Endothelial cell of hepatic sinusoid (primary cell): ENCODE data around the gene PRKAB2.
"Not testable (repeated sequence)": the region's sequence is repeated elsewhere in the genome, so short reads cannot be mapped to it uniquely, and the experiment has no call there.

ENCODE experiments used
- in situ Hi-C: cut with HindIII; loops from 2 replicates; pipeline ENCODE4 v1.10.0; 2017; ENCODE audit warnings: low sequenced_read_pairs

Gene PRKAB2

GRCh38 chr1:147177611-147178380, 5.5 kb upstream of the PRKAB2 start:
- in situ Hi-C loops: no loop called here

- in situ Hi-C loops: no loop called here
These were observed 687 bp downstream of the PRKAB2 start for GRCh38 chr1:147171399-147172167.

DNA sequence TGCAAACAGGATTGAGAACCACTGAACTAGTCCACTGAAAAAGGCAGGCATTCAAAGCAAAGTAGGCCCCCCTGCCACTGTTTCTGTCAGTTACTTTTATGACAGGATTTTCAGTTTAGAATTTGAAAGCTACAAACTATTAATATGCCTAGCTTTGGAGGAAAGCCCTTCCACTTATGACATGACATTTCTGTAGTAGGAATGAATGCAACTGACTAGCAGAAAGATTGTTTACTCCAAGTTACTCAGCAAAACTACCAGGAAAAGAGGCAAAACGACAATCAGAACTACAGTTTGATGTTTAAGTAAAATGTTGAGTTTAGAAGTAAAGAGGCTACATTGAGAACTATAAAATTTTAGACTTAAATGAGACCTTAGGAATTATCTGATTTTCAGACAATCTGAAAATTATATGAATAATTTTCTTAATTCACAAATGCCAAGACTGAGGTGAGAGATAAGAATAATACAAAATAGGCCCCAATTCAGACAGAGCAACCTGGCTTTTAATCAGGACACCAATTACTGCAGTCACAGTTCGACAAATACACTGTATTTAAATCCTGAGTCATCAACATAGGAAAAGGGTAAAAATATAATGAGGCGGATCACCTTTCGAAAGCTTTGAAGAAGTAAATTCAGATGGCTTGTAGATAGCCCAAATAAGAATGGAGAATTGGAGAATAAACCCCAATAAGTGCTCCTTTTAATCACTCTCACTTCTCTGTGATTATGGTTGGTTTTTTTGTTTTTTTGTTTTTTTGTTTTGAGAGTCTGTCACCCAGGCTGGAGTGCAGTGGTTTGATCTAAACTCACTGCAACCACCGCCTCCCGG, 2.2 kb downstream of the PRKAB2 start:
- in situ Hi-C loops: no loop called here

DNA sequence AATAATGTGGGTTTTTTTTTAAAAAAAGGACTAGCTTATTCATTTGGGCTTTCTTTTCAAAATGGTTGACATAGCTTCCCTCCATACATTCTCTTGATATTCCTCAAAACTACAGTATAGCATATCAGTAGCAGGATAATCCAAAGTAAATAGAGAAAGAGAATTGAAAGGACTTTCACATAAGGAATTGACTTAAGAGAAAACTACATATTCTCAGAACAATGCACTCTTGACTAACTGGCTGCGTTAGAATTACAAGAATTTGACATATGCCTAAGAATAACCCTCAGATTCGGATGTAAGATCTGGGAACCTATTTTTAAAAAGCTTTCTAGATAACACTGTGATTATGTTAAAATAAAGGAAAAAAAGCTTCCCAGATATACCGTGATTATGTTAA, 3.1 kb downstream of the PRKAB2 start:
- in situ Hi-C loops: no loop called here

DNA sequence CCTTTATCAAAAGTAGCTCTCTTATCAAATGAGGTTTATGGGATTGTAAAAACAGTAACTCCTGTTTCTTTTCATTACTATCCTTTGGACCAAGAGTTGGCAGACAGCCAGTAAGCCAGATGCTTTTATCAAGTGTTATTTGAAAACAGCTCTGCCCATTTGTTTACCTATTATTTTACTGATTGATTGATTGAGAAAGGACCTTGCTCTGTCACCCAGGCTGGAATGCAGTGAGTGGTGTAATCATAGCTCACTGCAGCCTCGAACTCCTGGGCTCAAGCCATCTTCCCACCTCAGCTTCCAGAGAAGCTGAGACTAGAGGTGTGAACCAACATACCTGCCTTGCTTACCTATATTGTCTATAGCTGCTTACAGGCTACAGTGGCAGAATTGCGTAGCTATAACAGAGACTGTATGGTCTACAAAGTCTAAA, 3.6 kb downstream of the PRKAB2 start:
- in situ Hi-C loops: no loop called here

DNA sequence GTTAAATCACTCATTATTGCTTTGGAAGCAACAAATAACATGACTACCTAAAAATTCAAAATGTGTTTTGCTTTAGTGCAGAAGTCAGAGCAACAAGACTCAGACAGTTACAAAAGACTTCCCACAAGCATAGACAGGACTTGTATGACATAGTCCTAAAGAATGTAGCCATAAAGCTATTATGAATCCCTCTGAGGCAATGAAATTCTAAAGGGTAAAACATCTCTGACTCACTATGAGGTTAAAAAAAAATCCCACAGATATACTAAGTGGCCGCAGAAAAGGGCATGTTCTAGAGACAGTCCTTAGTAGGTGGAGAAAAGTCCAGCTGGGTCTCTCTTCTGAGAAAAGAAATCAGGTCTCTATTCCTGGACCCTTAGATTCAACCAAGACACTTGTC, 4.9 kb downstream of the PRKAB2 start:
- in situ Hi-C loops: no loop called here

GRCh38 chr1:147163019-147163418, 9.3 kb downstream of the PRKAB2 start:
- in situ Hi-C loops: no loop called here

DNA sequence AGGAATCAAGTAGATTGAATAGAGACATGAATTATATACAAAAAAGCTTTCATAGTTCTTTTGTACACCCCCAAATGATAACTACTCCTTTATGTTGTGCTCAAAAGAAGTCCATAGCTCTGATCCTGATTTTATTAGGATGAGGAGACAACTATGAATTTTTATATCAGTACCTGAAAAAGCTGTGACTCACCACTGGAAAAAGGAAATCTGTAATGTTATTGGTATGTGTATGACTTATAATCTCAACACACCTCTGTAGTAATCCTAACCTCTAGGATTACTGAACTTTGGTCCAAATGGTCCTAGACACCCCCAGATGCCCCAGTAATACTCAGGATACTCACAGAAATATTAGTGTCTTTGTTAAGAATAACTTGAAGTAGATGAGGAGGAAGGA, 10.2 kb downstream of the PRKAB2 start:
- in situ Hi-C loops: no loop called here

DNA sequence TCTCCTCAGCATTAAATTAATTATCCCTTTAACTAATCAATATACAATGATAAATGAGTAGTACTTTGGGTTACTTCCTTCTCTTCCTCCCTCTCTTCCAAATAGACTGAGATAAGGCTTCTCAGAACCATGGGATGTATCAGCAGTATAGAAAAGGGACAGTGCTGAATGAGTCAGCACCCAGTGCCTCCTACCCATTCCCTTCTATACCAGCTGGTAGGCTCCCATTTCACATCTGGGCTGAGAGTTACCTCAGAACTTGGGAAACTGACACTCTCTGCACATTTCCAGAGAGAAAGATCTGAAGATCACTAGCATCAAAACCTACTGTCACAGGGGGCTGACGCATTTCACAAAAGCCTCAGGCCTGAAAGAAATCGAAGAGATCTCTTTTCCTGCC, 15.2 kb downstream of the PRKAB2 start:
- in situ Hi-C loops: not testable (repeated sequence)

DNA sequence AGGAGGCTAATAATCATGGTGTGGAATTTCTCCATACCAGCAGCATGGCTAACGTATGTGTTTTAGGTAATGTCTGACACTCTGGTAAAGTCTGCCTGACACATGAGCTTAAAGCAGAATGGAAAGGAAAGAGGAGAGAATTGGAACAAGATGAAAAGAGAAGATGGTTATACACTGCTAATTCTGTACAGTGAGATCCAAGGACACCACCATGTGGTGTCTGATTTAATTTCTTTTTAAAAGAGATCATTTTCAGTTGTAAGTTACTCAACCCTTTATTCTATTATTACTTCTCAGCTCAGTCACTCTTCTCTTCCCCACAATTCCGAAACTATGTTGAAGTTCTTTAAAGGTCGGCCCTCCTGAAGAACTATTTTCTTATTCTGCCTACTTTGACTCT, 15.6 kb downstream of the PRKAB2 start:
- in situ Hi-C loops: no loop called here

GRCh38 chr1:147152772-147153171, 19.5 kb downstream of the PRKAB2 start:
- in situ Hi-C loops: no loop called here

DNA sequence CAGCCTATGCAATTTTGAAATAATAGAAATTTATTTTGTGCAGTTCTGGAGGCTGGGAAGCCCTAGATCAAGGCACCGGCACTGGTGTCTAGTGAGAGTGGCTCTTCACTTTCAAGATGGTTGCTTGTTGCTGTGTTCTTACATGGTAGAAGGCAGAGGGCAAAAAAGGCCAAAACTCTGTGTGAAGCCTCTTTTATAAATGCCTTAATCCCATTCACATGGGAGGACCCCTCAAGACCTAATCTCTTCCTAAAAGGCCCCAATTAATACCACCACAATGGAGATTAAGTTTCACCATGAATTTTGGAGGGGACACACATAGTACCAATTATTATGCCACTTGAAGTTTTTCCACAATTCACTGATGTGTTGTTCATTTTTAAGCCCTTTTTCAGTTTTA, 21.0 kb downstream of the PRKAB2 start:
- in situ Hi-C loops: no loop called here

DNA sequence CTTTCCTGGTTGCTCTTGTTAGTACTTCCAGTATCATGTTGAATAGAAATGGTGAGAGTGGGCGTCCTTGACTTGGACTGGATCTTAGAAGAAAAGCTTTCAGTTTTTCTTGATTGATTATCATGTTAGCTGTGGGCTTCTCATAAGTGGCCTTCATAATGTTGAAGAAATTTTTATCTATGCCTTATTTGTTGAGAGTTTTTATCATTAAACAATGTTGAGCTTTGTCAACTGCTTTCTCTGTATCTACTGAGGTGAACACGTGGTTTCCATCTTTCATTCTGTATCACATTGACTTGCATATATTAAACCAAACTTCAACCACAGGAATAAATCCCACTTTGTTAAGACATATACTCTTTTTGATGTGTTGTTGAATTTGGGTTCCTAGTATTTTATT, 29.4 kb downstream of the PRKAB2 start:
- in situ Hi-C loops: no loop called here

- in situ Hi-C loops: not testable (repeated sequence)
These were observed 41.5 kb downstream of the PRKAB2 start for GRCh38 chr1:147130721-147131120.

GRCh38 chr1:147129116-147129873, 43.0 kb downstream of the PRKAB2 start:
- in situ Hi-C loops: no loop called here

DNA sequence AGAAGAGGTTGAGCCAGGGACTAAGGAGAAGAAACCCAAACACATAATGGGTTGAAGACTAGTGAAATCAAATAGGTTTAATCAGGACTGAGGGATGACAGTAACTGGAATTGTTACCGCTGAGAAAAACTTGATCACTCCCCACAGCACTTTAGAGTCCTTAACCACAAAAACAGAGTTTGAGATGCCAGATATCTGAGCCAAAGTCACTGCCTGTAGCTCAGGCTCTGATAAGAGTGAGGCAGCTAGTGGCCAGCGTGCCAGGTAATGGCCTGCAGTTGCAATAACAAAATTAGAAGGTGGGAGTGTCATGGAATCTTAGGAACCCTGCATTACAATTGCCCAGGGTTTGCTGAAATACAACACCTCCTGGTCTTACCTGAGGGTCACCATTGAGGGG, 48.0 kb downstream of the PRKAB2 start:
- in situ Hi-C loops: no loop called here

GRCh38 chr1:147117109-147117508, 55.2 kb downstream of the PRKAB2 start:
- in situ Hi-C loops: no loop called here

- in situ Hi-C loops: no loop called here
These were observed 56.8 kb downstream of the PRKAB2 start for GRCh38 chr1:147115496-147115895.

DNA sequence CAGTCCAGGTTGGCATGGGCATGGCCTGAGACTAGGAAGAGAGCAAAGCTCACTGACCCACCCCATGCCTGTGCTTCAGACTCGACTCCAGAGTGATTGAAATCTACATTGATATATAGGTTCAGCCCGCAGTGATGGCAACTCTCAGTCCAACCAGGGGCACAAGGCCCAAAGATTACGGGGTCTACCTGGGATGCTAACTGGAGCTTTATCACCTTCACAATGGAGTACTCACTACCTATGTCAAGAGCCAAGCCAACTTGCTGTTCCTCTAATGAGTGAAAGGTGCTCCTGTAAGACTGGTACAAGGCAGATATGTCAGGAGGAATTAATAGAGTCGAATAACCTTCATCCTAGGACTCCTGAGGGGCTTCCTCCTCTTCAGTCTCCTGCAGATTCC, 57.2 kb downstream of the PRKAB2 start:
- in situ Hi-C loops: not testable (repeated sequence)

DNA sequence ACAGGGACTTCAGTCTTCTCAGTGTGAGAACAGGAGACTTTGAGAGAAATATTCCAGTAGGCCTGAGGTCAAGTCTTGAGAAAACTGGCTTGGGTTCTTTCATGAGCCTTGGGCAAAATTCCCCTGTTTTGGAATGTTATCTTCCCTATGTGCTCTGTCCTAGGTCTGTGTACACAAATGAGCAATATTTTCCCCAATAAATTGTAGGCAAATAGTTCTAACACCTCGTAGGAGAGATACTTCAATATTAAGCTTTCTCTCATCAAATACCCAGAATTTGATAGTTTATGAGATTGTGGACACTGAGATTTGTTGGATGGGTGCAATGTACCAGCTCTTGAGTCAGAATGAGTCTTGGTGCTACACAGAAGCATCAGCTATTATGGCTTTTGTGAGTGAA, 57.9 kb downstream of the PRKAB2 start:
- in situ Hi-C loops: not testable (repeated sequence)
